Endothelial cell of umbilical vein (primary cell): ENCODE results near the gene SATB2. TPM values are rescaled to one million over a fixed set of nuclear protein-coding genes. Genes with fewer than 3 reads are reported as not detected.

Experiments
- BruUV-seq: library from RNA; stranded (reverse); fragments of 400-500 nt; replicated peaks from 2 replicates; lab custom pipeline; 2021; lab: Mats Ljungman, UMichigan
- CTCF ChIA-PET: fragments of 300-600, 350-600 bp; sonication (Branson Sonifier 250); formaldehyde crosslinking; loops from one replicate; lab custom pipeline; 2021; ENCODE audit warnings: antibody characterized with exemption, inconsistent platforms; lab: Charles Lee
- POLR2A ChIA-PET: fragments of 300-600, 350-600 bp; sonication (Branson Sonifier 250); formaldehyde crosslinking; loops from one replicate; lab custom pipeline; 2021; ENCODE audit warnings: antibody characterized with exemption, inconsistent platforms; lab: Charles Lee
- DNase-seq: peaks from one replicate; pipeline ENCODE4 v3.0.0-alpha.2; 2011; ENCODE audit warnings: low read depth, low spot score
- FAIRE-seq: peaks from 2 replicates; lab custom pipeline; 2011; peaks lifted over from hg19 to GRCh38; lab: Jason Lieb, UNC
- H2AFZ ChIP-seq: 2 replicates; pipeline ENCODE4 v1.6.0; 2012; ENCODE audit warnings: low read depth, low read length, control low read depth, inconsistent platforms
- H3K27ac ChIP-seq: 2 replicates; pipeline ENCODE4 v1.5.1; 2011; ENCODE audit warnings: low read depth, mild to moderate bottlenecking, control low read depth, low read length, moderate library complexity; ENCODE audit not compliant: insufficient read depth
- H3K27me3 ChIP-seq, 2 experiments: 2 replicates each; pipeline versions ENCODE4 v1.6.0 to v1.6.1; 2011; ENCODE audit warnings: low read length in 2 of 2, mixed read lengths in 1 of 2; ENCODE audit not compliant: control insufficient read depth in 2 of 2, insufficient read depth in 2 of 2
- H3K36me3 ChIP-seq, 2 experiments: 2 replicates in 1 of 2; 3 replicates in 1 of 2; pipeline ENCODE4 v1.5.1; 2011; ENCODE audit warnings: low read length in 2 of 2, mild to moderate bottlenecking in 1 of 2, moderate library complexity in 1 of 2; ENCODE audit not compliant: control insufficient read depth in 2 of 2, insufficient read depth in 2 of 2; ENCODE audit errors: extremely low read depth in 1 of 2
- H3K4me1 ChIP-seq: 3 replicates; pipeline ENCODE4 v1.5.1; 2011; ENCODE audit warnings: mild to moderate bottlenecking, low read length; ENCODE audit not compliant: control insufficient read depth, insufficient read depth; ENCODE audit errors: extremely low read depth
- H3K4me2 ChIP-seq: 2 replicates; pipeline ENCODE4 v1.6.1; 2011; ENCODE audit warnings: low read length, control low read depth, mixed read lengths; ENCODE audit not compliant: insufficient read depth
- H3K4me3 ChIP-seq, 3 experiments: fragments of 200-600 bp in 1 of 3; sonication (generic), shearing (Covaris generic) in 1 of 3; replicated peaks in 1 of 3; 2 replicates each; pipeline ENCODE4 v1.5.1; 2011 to 2016; ENCODE audit warnings: control low read depth in 3 of 3, low read length in 3 of 3, mild to moderate bottlenecking in 2 of 3, inconsistent platforms in 1 of 3, low read depth in 1 of 3, moderate library complexity in 1 of 3; ENCODE audit not compliant: insufficient read depth in 1 of 3
- H3K79me2 ChIP-seq: 2 replicates; pipeline ENCODE4 v1.6.0; 2012; ENCODE audit warnings: low read length, inconsistent platforms; ENCODE audit not compliant: control insufficient read depth, insufficient read depth
- H3K9ac ChIP-seq: replicated peaks from 2 replicates; pipeline ENCODE3; 2011; ENCODE audit warnings: low read length, control low read depth; ENCODE audit not compliant: insufficient read depth; ENCODE audit errors: extremely low read depth
- H3K9me1 ChIP-seq: replicated peaks from 3 replicates; pipeline ENCODE4 v1.6.0; 2011; ENCODE audit warnings: mild to moderate bottlenecking, low read length; ENCODE audit not compliant: control insufficient read depth, insufficient read depth; ENCODE audit errors: extremely low read depth
- H3K9me3 ChIP-seq: replicated peaks from 2 replicates; pipeline ENCODE4 v1.5.1; 2012; ENCODE audit warnings: low read length, inconsistent platforms; ENCODE audit not compliant: control insufficient read depth, insufficient read depth
- H4K20me1 ChIP-seq: replicated peaks from 2 replicates; pipeline ENCODE3; 2011; ENCODE audit warnings: mild to moderate bottlenecking, low read length; ENCODE audit not compliant: control insufficient read depth, insufficient read depth; ENCODE audit errors: extremely low read depth
- CTCF ChIP-seq, 2 donors: IDR thresholded peaks; 1 replicate in 1 of 2; 2 replicates in 1 of 2; pipeline ENCODE4 v1.5.1; 2011; ENCODE audit warnings: low read length in 2 of 2, mild to moderate bottlenecking in 2 of 2, moderate library complexity in 2 of 2, control low read depth in 1 of 2, inconsistent platforms in 1 of 2, low read depth in 1 of 2; ENCODE audit not compliant: insufficient read depth in 1 of 2; ENCODE audit errors: extremely low read depth in 1 of 2
- EZH2 ChIP-seq: IDR thresholded peaks from 2 replicates; pipeline ENCODE4 v1.6.1; 2012; ENCODE audit warnings: borderline replicate concordance, low read depth, mild to moderate bottlenecking, moderate library complexity, low read length, inconsistent platforms; ENCODE audit not compliant: severe bottlenecking
- FOS ChIP-seq: IDR thresholded peaks from 2 replicates; pipeline ENCODE4 v1.6.1; 2011; ENCODE audit warnings: mild to moderate bottlenecking, low read length, moderate library complexity, borderline replicate concordance; ENCODE audit not compliant: insufficient read depth
- GATA2 ChIP-seq: IDR thresholded peaks from 2 replicates; pipeline ENCODE4 v1.7.0; 2011; ENCODE audit warnings: low read depth, mild to moderate bottlenecking, moderate library complexity, mixed read lengths, low read length; ENCODE audit not compliant: insufficient read length, insufficient read depth
- JUN ChIP-seq: IDR thresholded peaks from 2 replicates; pipeline ENCODE4 v1.6.1; 2011; ENCODE audit warnings: borderline replicate concordance, low read depth; ENCODE audit not compliant: insufficient read length, insufficient read depth
- MYC ChIP-seq: IDR thresholded peaks from one replicate; pipeline ENCODE4 v1.6.1; 2011; ENCODE audit warnings: mild to moderate bottlenecking, low read depth, low read length
- POLR2A ChIP-seq: IDR thresholded peaks from 2 replicates; pipeline ENCODE4 v1.6.1; 2012; ENCODE audit warnings: low read depth, mild to moderate bottlenecking, control low read depth, low read length
- POLR2AphosphoS5 ChIP-seq: IDR thresholded peaks from 2 replicates; pipeline ENCODE4 v1.6.1; 2012; ENCODE audit warnings: low read depth, mild to moderate bottlenecking, control low read depth, low read length, moderate library complexity; ENCODE audit not compliant: insufficient read depth
- dilution Hi-C: fragments of 300-500 bp; cut with MboI; formaldehyde crosslinking; loops from one replicate; pipeline ENCODE4 v1.15.0; 2019; ENCODE audit warnings: low sequenced_read_pairs; ENCODE audit not compliant: extremely low pct_ligation_motif_present
- intact Hi-C: fragments of 100-400 bp; cut with micrococcal nuclease; formaldehyde crosslinking; loops from one replicate; pipeline ENCODE4 v1.10.0; 2022
- polyA plus RNA-seq, 4 experiments: library from polyadenylated mRNA; depleted of rRNA in 3 of 4; stranded (reverse) in 3 of 4; unstranded in 1 of 4; fragments of >200 nt; gene quantifications; 2 replicates each; pipeline versions ENCODE4 v1.2.1 to v1.2.3, GENCODE V29; 2011 to 2012; ENCODE audit warnings: missing spikeins in 1 of 4
- total RNA-seq: library from RNA; stranded (reverse); gene quantifications from 2 replicates; pipeline ENCODE4 v1.2.3, GENCODE V29; 2021
- TF ChIP-seq, protein P1 (sequence below): IDR thresholded peaks from 2 replicates; pipeline ENCODE4 v1.6.1; 2011; ENCODE audit not compliant: insufficient read depth, insufficient read length

Gene SATB2
- total and polyA plus RNA-seq, 2 donors (not counting 3 experiments of a cell fraction or from before 2014, with no cell fraction given): 0.47 to 1.1 TPM

DNA sequence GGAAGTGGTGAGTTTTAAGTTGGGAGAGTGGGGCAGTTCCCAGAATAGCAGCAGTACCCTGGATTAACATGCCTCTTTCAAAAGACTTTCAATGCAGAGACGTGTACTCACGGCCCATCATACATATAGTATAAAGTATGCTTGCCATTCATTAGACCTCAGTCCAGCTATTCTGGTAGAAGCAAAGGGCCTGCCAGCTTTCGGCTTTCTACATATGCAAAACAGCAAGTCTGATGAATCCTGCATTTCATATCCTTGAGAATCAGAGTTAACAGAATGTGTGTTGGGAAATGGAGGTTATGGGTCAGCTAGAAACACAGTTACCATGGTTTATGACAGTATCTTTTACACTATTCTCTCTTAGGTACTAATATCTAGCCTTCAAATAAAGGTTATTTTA is 27.5 kb downstream of the SATB2 start:
- dilution Hi-C loops (no loop called here), intact Hi-C loops (no loop called here)
- no peak overlapping the region for H2AFZ ChIP-seq
- POLR2A ChIA-PET: no interaction called here
- H3K9me1 ChIP-seq: no peaks in the 10 kb centered on the region
- no peaks in the 10 kb centered on the region for H3K79me2 ChIP-seq
- H3K9ac ChIP-seq: no peak overlapping the region
- no peaks in the 10 kb centered on the region for H3K36me3 ChIP-seq
- DNase-seq (no peak), FAIRE-seq (peak; percentile 33)
- H3K27me3 ChIP-seq: no peaks in the 10 kb centered on the region
- CTCF ChIA-PET: interaction anchor here (1.0 kb wide), 1 partner anchor 56 kb away, joined by 4 read pairs; no protein-coding TSS in a partner anchor
- TF ChIP-seq, protein P1, sequence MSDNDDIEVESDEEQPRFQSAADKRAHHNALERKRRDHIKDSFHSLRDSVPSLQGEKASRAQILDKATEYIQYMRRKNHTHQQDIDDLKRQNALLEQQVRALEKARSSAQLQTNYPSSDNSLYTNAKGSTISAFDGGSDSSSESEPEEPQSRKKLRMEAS: no peak
- TF ChIP-seq EZH2 (no peak), POLR2A (no peak), FOS (no peak), POLR2AphosphoS5 (no peak), GATA2 (no peak), MYC (no peak), CTCF (IDR thresholded peaks at IDR 0.05; ENCODE audit: extremely low read depth in 1 of 2, insufficient read depth in 1 of 2, low read depth in 1 of 2, low read length in 2 of 2) (no peak), JUN (no peak)
- no TSS peak for BruUV-seq
- peaks cover 8% of the 10 kb centered on the region for H3K4me1 ChIP-seq
- no peak overlapping the region for H3K27ac ChIP-seq
- no peak overlapping the region for H3K4me3 ChIP-seq
- no peaks in the 10 kb centered on the region for H3K9me3 ChIP-seq
- no peaks in the 10 kb centered on the region for H4K20me1 ChIP-seq
- no peak overlapping the region for H3K4me2 ChIP-seq
